ENCODE data around the gene MRPS17.

Gene MRPS17

GRCh38 chr7:55975988-55976633, 24.4 kb downstream of the MRPS17 start:
- no peak overlapping the region for H3K9ac ChIP-seq (ENCODE audit: low read length)
- H3K27me3 ChIP-seq (replicated peaks; ENCODE audit: control insufficient read depth, insufficient read depth, low read length) = no peaks in the 10 kb centered on the region
- no peaks in the 10 kb centered on the region for H3K9me3 ChIP-seq (ENCODE audit: control insufficient read depth, low read length)
- no peak for DNase-seq (ENCODE audit: low read depth)
- H3K4me1 ChIP-seq (ENCODE audit: control insufficient read depth, insufficient read depth, low read length) = peaks cover 5% of the 10 kb centered on the region
- H3K4me3 ChIP-seq (ENCODE audit: low read length) = no peak overlapping the region
- peaks cover 29% of the 10 kb centered on the region for H3K36me3 ChIP-seq (ENCODE audit: control insufficient read depth, insufficient read depth, low read length, severe bottlenecking)

GRCh38 chr7:55977831-55978230, 26.2 kb downstream of the MRPS17 start:
- no peaks in the 10 kb centered on the region for H3K9me3 ChIP-seq (ENCODE audit: control insufficient read depth, low read length)
- H3K27me3 ChIP-seq (replicated peaks; ENCODE audit: control insufficient read depth, insufficient read depth, low read length) = no peaks in the 10 kb centered on the region
- peak; percentile 70 for DNase-seq (ENCODE audit: low read depth)
- no peak overlapping the region for H3K4me3 ChIP-seq (ENCODE audit: low read length)
- peaks cover 5% of the 10 kb centered on the region for H3K4me1 ChIP-seq (ENCODE audit: control insufficient read depth, insufficient read depth, low read length)
- H3K9ac ChIP-seq (ENCODE audit: low read length) = no peak overlapping the region
- H3K36me3 ChIP-seq (ENCODE audit: control insufficient read depth, insufficient read depth, low read length, severe bottlenecking) = peaks cover 45% of the 10 kb centered on the region

DNA sequence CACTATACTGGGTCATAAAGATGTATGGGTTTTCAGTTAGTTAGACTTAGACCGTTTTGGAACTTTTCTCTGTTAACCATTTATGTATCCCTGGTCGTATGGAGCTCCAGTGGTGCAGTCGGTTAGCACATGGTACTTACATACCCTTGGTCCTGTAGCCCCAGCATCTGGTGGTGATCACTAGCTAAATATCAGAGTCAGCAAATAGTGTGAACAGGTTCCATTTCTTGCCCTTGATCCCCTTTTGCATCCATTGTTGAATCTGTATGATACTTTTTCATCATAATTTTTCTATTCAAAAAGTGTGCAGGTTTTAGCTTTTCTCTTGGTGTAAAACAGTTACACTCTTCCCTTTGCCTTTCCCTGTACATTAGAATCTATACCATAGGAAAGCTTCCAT, 28.6 kb downstream of the MRPS17 start:
- Histone ChIP-seq H3K9ac (ENCODE audit: low read length) (no peak overlapping the region), H3K4me3 (ENCODE audit: low read length) (no peak overlapping the region), H3K27me3 (replicated peaks; ENCODE audit: control insufficient read depth, insufficient read depth, low read length) (no peaks in the 10 kb centered on the region), H3K4me1 (ENCODE audit: control insufficient read depth, insufficient read depth, low read length) (peaks cover 5% of the 10 kb centered on the region), H3K9me3 (ENCODE audit: control insufficient read depth, low read length) (no peaks in the 10 kb centered on the region), H3K36me3 (ENCODE audit: control insufficient read depth, insufficient read depth, low read length, severe bottlenecking) (peaks cover 70% of the 10 kb centered on the region)
- DNase-seq (ENCODE audit: low read depth) = no peak

DNA sequence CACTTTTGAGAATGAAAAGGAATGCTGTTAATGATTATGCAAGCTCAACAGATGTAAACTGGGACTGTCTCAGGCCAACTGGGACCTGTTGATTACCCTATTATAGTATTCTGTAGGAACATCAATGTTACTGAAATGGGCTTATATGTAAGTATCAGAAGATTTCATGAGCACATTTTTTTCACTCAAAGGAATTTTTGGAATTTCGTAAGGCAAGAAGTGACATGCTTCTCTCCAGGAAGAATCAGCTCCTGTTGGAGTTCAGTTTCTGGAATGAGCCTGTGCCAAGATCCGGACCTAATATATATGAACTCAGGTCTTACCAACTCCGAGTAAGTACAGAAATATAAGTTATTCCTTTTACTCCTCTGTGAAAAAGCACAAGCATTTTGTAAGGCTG, 31.9 kb downstream of the MRPS17 start:
- H3K4me1 ChIP-seq (ENCODE audit: control insufficient read depth, insufficient read depth, low read length) = no peaks in the 10 kb centered on the region
- DNase-seq (ENCODE audit: low read depth) = no peak
- H3K9me3 ChIP-seq (ENCODE audit: control insufficient read depth, low read length) = no peaks in the 10 kb centered on the region
- H3K9ac ChIP-seq (ENCODE audit: low read length) = no peak overlapping the region
- no peaks in the 10 kb centered on the region for H3K27me3 ChIP-seq (replicated peaks; ENCODE audit: control insufficient read depth, insufficient read depth, low read length)
- H3K4me3 ChIP-seq (ENCODE audit: low read length) = no peak overlapping the region
- H3K36me3 ChIP-seq (ENCODE audit: control insufficient read depth, insufficient read depth, low read length, severe bottlenecking) = peaks cover 76% of the 10 kb centered on the region

DNA sequence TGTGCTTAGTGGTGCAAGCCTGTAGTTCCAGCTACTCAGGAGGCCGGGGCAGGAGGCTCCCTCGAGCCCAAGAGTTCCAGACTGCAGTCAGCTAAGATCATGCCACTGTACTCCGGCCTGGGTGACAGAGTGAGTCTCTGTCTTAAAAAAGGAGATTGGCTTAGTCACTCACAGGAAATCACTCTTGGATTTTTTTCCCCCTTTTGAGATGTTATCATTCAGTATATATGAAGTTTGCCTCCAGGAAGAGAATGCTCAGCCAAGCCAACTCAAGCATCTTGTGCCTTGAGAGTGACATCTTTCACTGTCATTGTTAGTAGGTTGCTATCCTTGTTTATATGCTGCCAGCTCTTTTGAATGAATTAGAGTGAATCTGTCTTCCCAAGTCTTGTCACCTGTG, 40.7 kb downstream of the MRPS17 start:
- no peak for DNase-seq (ENCODE audit: low read depth)

DNA sequence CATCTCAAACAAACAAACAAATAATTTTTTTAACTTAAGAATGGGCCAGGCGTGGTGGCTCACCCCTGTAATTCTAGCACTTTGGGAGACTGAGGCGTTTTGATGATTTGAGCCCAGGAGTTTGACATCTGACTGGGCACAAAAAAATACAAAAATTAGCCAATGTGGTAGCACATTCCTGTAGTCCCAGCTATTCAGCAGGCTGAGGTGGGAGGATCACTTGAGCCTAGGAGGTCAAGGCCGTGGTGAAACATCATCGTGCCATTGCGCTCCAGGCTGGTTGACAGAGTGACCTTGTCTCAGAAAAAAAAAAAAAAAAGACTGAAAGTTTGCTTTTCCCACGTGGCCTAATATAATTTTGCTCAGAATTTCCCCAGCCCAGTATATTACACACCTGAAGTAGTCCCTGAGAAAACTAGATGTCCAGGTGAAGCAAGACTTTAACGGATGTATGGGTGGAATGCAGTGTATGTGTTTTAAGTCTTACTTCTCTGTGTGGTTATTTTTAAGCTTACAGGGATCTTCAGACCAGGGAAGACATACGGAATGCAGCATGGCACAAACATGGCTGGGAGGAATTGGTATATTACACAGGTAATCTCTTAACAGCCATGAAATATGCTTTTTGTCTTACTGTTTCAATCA, 45.3 kb downstream of the MRPS17 start:
- Histone ChIP-seq H3K9ac (ENCODE audit: low read length) (no peak overlapping the region), H3K27me3 (replicated peaks; ENCODE audit: control insufficient read depth, insufficient read depth, low read length) (no peaks in the 10 kb centered on the region), H3K4me3 (ENCODE audit: low read length) (no peak overlapping the region), H3K4me1 (ENCODE audit: control insufficient read depth, insufficient read depth, low read length) (peaks cover 6% of the 10 kb centered on the region), H3K36me3 (ENCODE audit: control insufficient read depth, insufficient read depth, low read length, severe bottlenecking) (peaks cover 50% of the 10 kb centered on the region), H3K9me3 (ENCODE audit: control insufficient read depth, low read length) (no peaks in the 10 kb centered on the region)
- no peak for DNase-seq (ENCODE audit: low read depth)

More for the DNA sequence above, 40.7 kb downstream of the MRPS17 start:
- no peaks in the 10 kb centered on the region for H3K4me1 ChIP-seq (ENCODE audit: control insufficient read depth, insufficient read depth, low read length)
- H3K4me3 ChIP-seq (ENCODE audit: low read length) = no peak overlapping the region
- H3K27me3 ChIP-seq (replicated peaks; ENCODE audit: control insufficient read depth, insufficient read depth, low read length) = no peaks in the 10 kb centered on the region
- H3K9ac ChIP-seq (ENCODE audit: low read length) = no peak overlapping the region
- H3K36me3 ChIP-seq (ENCODE audit: control insufficient read depth, insufficient read depth, low read length, severe bottlenecking) = peaks cover 55% of the 10 kb centered on the region
- no peaks in the 10 kb centered on the region for H3K9me3 ChIP-seq (ENCODE audit: control insufficient read depth, low read length)

DNA sequence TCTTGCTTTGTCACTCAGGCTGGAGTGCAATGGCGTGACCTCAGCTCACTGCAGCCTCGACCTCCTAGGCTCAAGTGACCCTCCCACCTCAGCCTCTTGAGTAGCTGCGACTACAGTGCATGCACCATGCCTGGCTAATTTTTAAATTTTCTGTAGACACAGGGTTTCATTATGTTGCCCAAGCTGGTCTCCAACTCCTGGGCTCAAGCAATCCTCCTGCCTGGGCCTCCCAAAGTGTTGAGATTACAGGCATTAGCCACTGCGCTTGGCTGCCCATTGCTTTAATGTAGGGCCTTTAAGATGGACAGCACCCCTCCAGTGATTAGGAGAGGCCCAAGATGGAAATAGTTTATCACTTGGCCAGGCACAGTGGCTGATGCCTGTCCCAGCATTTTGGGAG, 52.1 kb downstream of the MRPS17 start:
- Histone ChIP-seq H3K4me1 (ENCODE audit: control insufficient read depth, insufficient read depth, low read length) (peaks cover 6% of the 10 kb centered on the region), H3K9ac (ENCODE audit: low read length) (no peak overlapping the region), H3K4me3 (ENCODE audit: low read length) (no peak overlapping the region), H3K9me3 (ENCODE audit: control insufficient read depth, low read length) (no peaks in the 10 kb centered on the region), H3K27me3 (replicated peaks; ENCODE audit: control insufficient read depth, insufficient read depth, low read length) (no peaks in the 10 kb centered on the region), H3K36me3 (ENCODE audit: control insufficient read depth, insufficient read depth, low read length, severe bottlenecking) (peaks cover 8% of the 10 kb centered on the region)
- no peak for DNase-seq (ENCODE audit: low read depth)
